HepG2 (cell line): ENCODE results near the gene ATL2. TPM values are rescaled to one million over a fixed set of nuclear protein-coding genes. Genes with fewer than 3 reads are reported as not detected.

Experiments used
- ERF ChIP-seq: IDR thresholded peaks from 2 replicates; pipeline ENCODE4 v1.6.1; 2018; ENCODE audit warnings: missing biosample characterization, missing genetic modification reagents
- GATAD2A ChIP-seq: IDR thresholded peaks from 2 replicates; pipeline ENCODE4 v1.6.1; 2016
- KMT2A ChIP-seq: sonication (generic); formaldehyde crosslinking; IDR thresholded peaks from 2 replicates; pipeline ENCODE4 v1.4.0; 2020; ENCODE audit warnings: missing genetic modification reagents
- MIER3 ChIP-seq: IDR thresholded peaks from 2 replicates; pipeline ENCODE4 v1.6.1; 2016; ENCODE audit warnings: missing compliant biosample characterization, borderline replicate concordance
- MTA1 ChIP-seq: sonication (generic); formaldehyde crosslinking; IDR thresholded peaks from 2 replicates; pipeline ENCODE4 v1.4.0; 2020; ENCODE audit warnings: missing genetic modification reagents, mild to moderate bottlenecking, borderline replicate concordance
- NFIB ChIP-seq: sonication (generic); formaldehyde crosslinking; IDR thresholded peaks from 2 replicates; pipeline ENCODE4 v1.9.0; 2021; ENCODE audit warnings: missing genetic modification reagents, mild to moderate bottlenecking, borderline replicate concordance
- SKI ChIP-seq: fragments of 450-650 bp; IDR thresholded peaks from one replicate; pipeline ENCODE4 v1.6.1; 2018; ENCODE audit warnings: mild to moderate bottlenecking; ENCODE audit not compliant: partially characterized antibody
- SNRNP70 ChIP-seq: fragments of 200-400 bp; formaldehyde crosslinking; IDR thresholded peaks from 2 replicates; pipeline ENCODE4 v1.6.1; 2017; ENCODE audit warnings: mild to moderate bottlenecking, low read depth, low read length, moderate library complexity
- TEAD2 ChIP-seq: sonication (generic); formaldehyde crosslinking; IDR thresholded peaks from 2 replicates; pipeline ENCODE4 v1.9.0; 2021; ENCODE audit warnings: missing genetic modification reagents
- THAP11 ChIP-seq: IDR thresholded peaks from 2 replicates; pipeline ENCODE4 v1.6.1; 2016; ENCODE audit warnings: missing biosample characterization, missing genetic modification reagents
- YEATS2 ChIP-seq: sonication (generic); formaldehyde crosslinking; IDR thresholded peaks from 2 replicates; pipeline ENCODE4 v1.4.0; 2020; ENCODE audit warnings: missing genetic modification reagents, borderline replicate concordance
- ZBTB21 ChIP-seq: sonication (generic); formaldehyde crosslinking; IDR thresholded peaks from 2 replicates; pipeline ENCODE4 v1.4.0; 2020; ENCODE audit warnings: missing genetic modification reagents
- ZBTB25 ChIP-seq: IDR thresholded peaks from 2 replicates; pipeline ENCODE4 v1.6.1; 2018; ENCODE audit warnings: missing genetic modification reagents
- ZNF10 ChIP-seq: sonication (generic); formaldehyde crosslinking; IDR thresholded peaks from 2 replicates; pipeline ENCODE4 v1.4.0; 2020; ENCODE audit warnings: mild to moderate bottlenecking, low read depth, missing genetic modification reagents, borderline replicate concordance
- ZNF12 ChIP-seq: sonication (generic); formaldehyde crosslinking; IDR thresholded peaks from 2 replicates; pipeline ENCODE4 v1.5.0; 2020; ENCODE audit warnings: missing genetic modification reagents
- ZNF383 ChIP-seq: sonication (generic); formaldehyde crosslinking; IDR thresholded peaks from 2 replicates; pipeline ENCODE4 v1.4.0; 2020; ENCODE audit warnings: missing genetic modification reagents, mild to moderate bottlenecking, borderline replicate concordance
- ZNF605 ChIP-seq: sonication (generic); formaldehyde crosslinking; IDR thresholded peaks from 2 replicates; pipeline ENCODE4 v1.8.0; 2022; ENCODE audit warnings: mild to moderate bottlenecking, missing genetic modification reagents
- ZNF737 ChIP-seq: sonication (generic); formaldehyde crosslinking; IDR thresholded peaks from 2 replicates; pipeline ENCODE4 v1.5.0; 2020; ENCODE audit warnings: missing genetic modification reagents, mild to moderate bottlenecking, borderline replicate concordance
- polyA plus RNA-seq, 8 experiments: library from polyadenylated mRNA; depleted of rRNA in 3 of 8; stranded (reverse) in 7 of 8; unstranded in 1 of 8; fragments of >200 nt; fragmentation: Illumina TruSeq in 4 of 8; extraction: Trizol in 4 of 8; gene quantifications; 2 replicates each; pipeline versions ENCODE4 v1.2.1 to v1.2.3, GENCODE V29; 2011 to 2016; ENCODE audit warnings: low read depth in 4 of 8, missing spikeins in 1 of 8, mixed read lengths in 1 of 8; ENCODE audit not compliant: insufficient read depth in 1 of 8
- total RNA-seq, 5 experiments: library from RNA; depleted of rRNA; stranded (reverse); fragments of >200 nt; fragmentation: Illumina TruSeq; extraction: Trizol; gene quantifications; 2 replicates each; pipeline ENCODE4 v1.2.3, GENCODE V29; 2016; ENCODE audit warnings: low read depth in 1 of 5
- TF ChIP-seq, protein P1 (sequence below): IDR thresholded peaks from 2 replicates; pipeline ENCODE4 v1.6.1; 2016; ENCODE audit warnings: missing genetic modification reagents, missing compliant biosample characterization
- TF ChIP-seq, protein P2 (sequence below): conservative IDR thresholded peaks from 2 replicates; pipeline ENCODE4 v1.6.1; 2018; ENCODE audit warnings: missing genetic modification reagents
- TF ChIP-seq, protein P3 (sequence below): sonication (generic); formaldehyde crosslinking; conservative IDR thresholded peaks from 2 replicates; pipeline ENCODE4 v1.4.0; 2020; ENCODE audit warnings: mild to moderate bottlenecking, missing genetic modification reagents, moderate library complexity
- TF ChIP-seq, protein P4 (sequence below): sonication (generic); formaldehyde crosslinking; IDR thresholded peaks from 2 replicates; pipeline ENCODE4 v1.4.0; 2020; ENCODE audit warnings: missing genetic modification reagents, mild to moderate bottlenecking, borderline replicate concordance

ATL2 gene
- total and polyA plus RNA-seq, 2 of the 13 experiments (the other 11 are each of a cell fraction or from before 2014, with no cell fraction given): 56.5 to 119 TPM

DNA sequence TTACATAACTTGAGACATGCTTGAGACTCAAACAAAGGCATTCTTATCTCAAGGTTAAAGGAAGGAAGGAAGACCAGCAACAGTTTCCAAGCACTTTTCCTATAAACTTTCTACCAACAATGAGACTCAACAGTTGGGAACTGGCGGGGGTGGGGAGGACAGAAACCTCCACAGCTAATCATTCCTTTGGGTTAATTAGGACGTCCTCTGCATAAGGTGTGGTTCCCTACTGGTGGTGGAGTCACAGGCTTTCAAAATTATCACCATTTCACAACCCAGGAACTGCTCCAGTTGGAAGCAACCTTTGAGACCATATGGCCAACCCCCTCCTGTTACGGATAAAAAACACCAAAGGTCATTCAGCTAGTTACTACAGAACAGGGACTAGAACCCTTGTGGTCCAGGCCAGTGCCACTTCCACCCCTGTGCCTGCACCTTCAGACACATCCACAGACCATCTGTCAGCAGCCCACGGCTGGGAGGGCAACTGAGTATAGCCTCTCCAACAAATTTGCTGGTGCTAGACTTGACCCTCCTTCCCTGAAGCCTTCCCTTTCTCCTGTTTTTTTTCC is 30.1 kb upstream of the ATL2 start (continued):
- 0 out of 2 replicates have a peak, but pooled peaks have one; percentile 59 for TF ChIP-seq ZNF12 (CRISPR knock-in tag)
- TF ChIP-seq THAP11 (CRISPR knock-in tag): peak; percentile 33
- TF ChIP-seq ZNF383 (CRISPR knock-in tag): no peak
- TF ChIP-seq ZNF10 (CRISPR knock-in tag): no peak
- TF ChIP-seq NFIB (CRISPR knock-in tag): no peak
- TF ChIP-seq, protein P1, sequence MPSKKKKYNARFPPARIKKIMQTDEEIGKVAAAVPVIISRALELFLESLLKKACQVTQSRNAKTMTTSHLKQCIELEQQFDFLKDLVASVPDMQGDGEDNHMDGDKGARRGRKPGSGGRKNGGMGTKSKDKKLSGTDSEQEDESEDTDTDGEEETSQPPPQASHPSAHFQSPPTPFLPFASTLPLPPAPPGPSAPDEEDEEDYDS (CRISPR knock-in tag): peak; percentile 24; the same call in 1 of the 2 replicates
- TF ChIP-seq, protein P2, sequence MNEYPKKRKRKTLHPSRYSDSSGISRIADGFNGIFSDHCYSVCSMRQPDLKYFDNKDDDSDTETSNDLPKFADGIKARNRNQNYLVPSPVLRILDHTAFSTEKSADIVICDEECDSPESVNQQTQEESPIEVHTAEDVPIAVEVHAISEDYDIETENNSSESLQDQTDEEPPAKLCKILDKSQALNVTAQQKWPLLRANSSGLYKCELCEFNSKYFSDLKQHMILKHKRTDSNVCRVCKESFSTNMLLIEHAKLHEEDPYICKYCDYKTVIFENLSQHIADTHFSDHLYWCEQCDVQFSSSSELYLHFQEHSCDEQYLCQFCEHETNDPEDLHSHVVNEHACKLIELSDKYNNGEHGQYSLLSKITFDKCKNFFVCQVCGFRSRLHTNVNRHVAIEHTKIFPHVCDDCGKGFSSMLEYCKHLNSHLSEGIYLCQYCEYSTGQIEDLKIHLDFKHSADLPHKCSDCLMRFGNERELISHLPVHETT (CRISPR knock-in tag): 0 out of 2 replicates have a peak, but pooled peaks have one; percentile 57
- no peak for TF ChIP-seq MTA1 (CRISPR knock-in tag)
- TF ChIP-seq ZBTB25: 0 out of 2 replicates have a peak, but pooled peaks have one; percentile 26
- no peak for TF ChIP-seq SKI
- TF ChIP-seq YEATS2 (CRISPR knock-in tag): no peak
- 0 out of 2 replicates have a peak, but pooled peaks have one; percentile 21 for TF ChIP-seq ZBTB21 (CRISPR knock-in tag)
- peak; percentile 87 for TF ChIP-seq GATAD2A (CRISPR knock-in tag)
- peak; percentile 34; the same call in 1 of the 2 replicates for TF ChIP-seq ERF (CRISPR knock-in tag)
- TF ChIP-seq, protein P3, sequence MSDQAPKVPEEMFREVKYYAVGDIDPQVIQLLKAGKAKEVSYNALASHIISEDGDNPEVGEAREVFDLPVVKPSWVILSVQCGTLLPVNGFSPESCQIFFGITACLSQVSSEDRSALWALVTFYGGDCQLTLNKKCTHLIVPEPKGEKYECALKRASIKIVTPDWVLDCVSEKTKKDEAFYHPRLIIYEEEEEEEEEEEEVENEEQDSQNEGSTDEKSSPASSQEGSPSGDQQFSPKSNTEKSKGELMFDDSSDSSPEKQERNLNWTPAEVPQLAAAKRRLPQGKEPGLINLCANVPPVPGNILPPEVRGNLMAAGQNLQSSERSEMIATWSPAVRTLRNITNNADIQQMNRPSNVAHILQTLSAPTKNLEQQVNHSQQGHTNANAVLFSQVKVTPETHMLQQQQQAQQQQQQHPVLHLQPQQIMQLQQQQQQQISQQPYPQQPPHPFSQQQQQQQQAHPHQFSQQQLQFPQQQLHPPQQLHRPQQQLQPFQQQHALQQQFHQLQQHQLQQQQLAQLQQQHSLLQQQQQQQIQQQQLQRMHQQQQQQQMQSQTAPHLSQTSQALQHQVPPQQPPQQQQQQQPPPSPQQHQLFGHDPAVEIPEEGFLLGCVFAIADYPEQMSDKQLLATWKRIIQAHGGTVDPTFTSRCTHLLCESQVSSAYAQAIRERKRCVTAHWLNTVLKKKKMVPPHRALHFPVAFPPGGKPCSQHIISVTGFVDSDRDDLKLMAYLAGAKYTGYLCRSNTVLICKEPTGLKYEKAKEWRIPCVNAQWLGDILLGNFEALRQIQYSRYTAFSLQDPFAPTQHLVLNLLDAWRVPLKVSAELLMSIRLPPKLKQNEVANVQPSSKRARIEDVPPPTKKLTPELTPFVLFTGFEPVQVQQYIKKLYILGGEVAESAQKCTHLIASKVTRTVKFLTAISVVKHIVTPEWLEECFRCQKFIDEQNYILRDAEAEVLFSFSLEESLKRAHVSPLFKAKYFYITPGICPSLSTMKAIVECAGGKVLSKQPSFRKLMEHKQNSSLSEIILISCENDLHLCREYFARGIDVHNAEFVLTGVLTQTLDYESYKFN (CRISPR knock-in tag): peak; percentile 85
- TF ChIP-seq KMT2A (CRISPR knock-in tag): no peak
- TF ChIP-seq SNRNP70: no peak
- TF ChIP-seq ZNF605: 0 out of 2 replicates have a peak, but pooled peaks have one; percentile 50
- TF ChIP-seq TEAD2 (CRISPR knock-in tag): no peak
- no peak for TF ChIP-seq MIER3 (CRISPR knock-in tag)
- TF ChIP-seq, protein P4, sequence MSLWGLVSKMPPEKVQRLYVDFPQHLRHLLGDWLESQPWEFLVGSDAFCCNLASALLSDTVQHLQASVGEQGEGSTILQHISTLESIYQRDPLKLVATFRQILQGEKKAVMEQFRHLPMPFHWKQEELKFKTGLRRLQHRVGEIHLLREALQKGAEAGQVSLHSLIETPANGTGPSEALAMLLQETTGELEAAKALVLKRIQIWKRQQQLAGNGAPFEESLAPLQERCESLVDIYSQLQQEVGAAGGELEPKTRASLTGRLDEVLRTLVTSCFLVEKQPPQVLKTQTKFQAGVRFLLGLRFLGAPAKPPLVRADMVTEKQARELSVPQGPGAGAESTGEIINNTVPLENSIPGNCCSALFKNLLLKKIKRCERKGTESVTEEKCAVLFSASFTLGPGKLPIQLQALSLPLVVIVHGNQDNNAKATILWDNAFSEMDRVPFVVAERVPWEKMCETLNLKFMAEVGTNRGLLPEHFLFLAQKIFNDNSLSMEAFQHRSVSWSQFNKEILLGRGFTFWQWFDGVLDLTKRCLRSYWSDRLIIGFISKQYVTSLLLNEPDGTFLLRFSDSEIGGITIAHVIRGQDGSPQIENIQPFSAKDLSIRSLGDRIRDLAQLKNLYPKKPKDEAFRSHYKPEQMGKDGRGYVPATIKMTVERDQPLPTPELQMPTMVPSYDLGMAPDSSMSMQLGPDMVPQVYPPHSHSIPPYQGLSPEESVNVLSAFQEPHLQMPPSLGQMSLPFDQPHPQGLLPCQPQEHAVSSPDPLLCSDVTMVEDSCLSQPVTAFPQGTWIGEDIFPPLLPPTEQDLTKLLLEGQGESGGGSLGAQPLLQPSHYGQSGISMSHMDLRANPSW: no peak
- TF ChIP-seq ZNF737: no peak
